ENCODE results near the gene RABAC1.

The RABAC1 gene

GRCh38 chr19:41959056-41960053 is at the start of gene RABAC1:
TSS of gene RABAC1 (minus strand) at chr19:41959321. CDS start at chr19:41959292, 29 bp downstream.
- H3K27me3 ChIP-seq (replicated peaks; ENCODE audit: insufficient read depth, low read length): no peaks in the 10 kb centered on the region
- no peaks in the 10 kb centered on the region for H3K9me2 ChIP-seq (replicated peaks; ENCODE audit: insufficient read depth, low read length)
- peak; percentile 63 for TF ChIP-seq CTCF (IDR thresholded peaks at IDR 0.05; ENCODE audit: low read length)
- no peak for TF ChIP-seq EZH2 (optimal IDR thresholded peaks at IDR 0.05; ENCODE audit: low read depth, low read length)
- peak within 1 kb of the TSS; percentile 96 for H3K4me3 ChIP-seq (ENCODE audit: low read length)
- H3K36me3 ChIP-seq (replicated peaks; ENCODE audit: insufficient read depth, low read length): no peaks in the 10 kb centered on the region
- peak within 1 kb of the TSS; percentile 87 for H3K9ac ChIP-seq (ENCODE audit: low read length)
- H3K79me2 ChIP-seq (ENCODE audit: low read length): no peaks in the 10 kb centered on the region
- peaks cover 12% of the 10 kb centered on the region; the same call in 1 of the 2 replicates for H3F3A ChIP-seq (ENCODE audit: insufficient read depth, low read length)
- peak within 1 kb of the TSS; percentile 99 for H2AFZ ChIP-seq (ENCODE audit: low read length)
- no peaks in the 10 kb centered on the region for H3K9me3 ChIP-seq (replicated peaks; ENCODE audit: insufficient read depth, low read length)
- H3K27ac ChIP-seq (ENCODE audit: low read length): peak within 1 kb of the TSS; percentile 71
- DNase-seq: peak; percentile 91
- H3K4me1 ChIP-seq (ENCODE audit: low read length): peaks cover 12% of the 10 kb centered on the region
- H3K4me2 ChIP-seq (ENCODE audit: low read depth, low read length): peak within 1 kb of the TSS; percentile 96
- H4K20me1 ChIP-seq (ENCODE audit: insufficient read depth, low read length): no peaks in the 10 kb centered on the region

- DNase-seq: no peak
- Histone ChIP-seq H3K27me3 (replicated peaks; ENCODE audit: insufficient read depth, low read length) (peaks cover 67% of the 10 kb centered on the region), H4K20me1 (ENCODE audit: insufficient read depth, low read length) (no peaks in the 10 kb centered on the region), H3K27ac (ENCODE audit: low read length) (no peak overlapping the region), H3K4me3 (ENCODE audit: low read length) (no peak overlapping the region), H3K4me1 (ENCODE audit: low read length) (no peaks in the 10 kb centered on the region), H3K9ac (ENCODE audit: low read length) (no peak overlapping the region), H3K9me2 (replicated peaks; ENCODE audit: insufficient read depth, low read length) (no peaks in the 10 kb centered on the region), H3K4me2 (ENCODE audit: low read depth, low read length) (no peak overlapping the region), H3K79me2 (ENCODE audit: low read length) (no peaks in the 10 kb centered on the region), H3K9me3 (replicated peaks; ENCODE audit: insufficient read depth, low read length) (no peaks in the 10 kb centered on the region), H3K36me3 (replicated peaks; ENCODE audit: insufficient read depth, low read length) (no peaks in the 10 kb centered on the region), H3F3A (ENCODE audit: insufficient read depth, low read length) (no peaks in the 10 kb centered on the region), H2AFZ (ENCODE audit: low read length) (no peak overlapping the region)
- TF ChIP-seq EZH2 (optimal IDR thresholded peaks at IDR 0.05; ENCODE audit: low read depth, low read length) (no peak), EZH2phosphoT487 (IDR thresholded peaks at IDR 0.05; ENCODE audit: low read length) (no peak), CTCF (IDR thresholded peaks at IDR 0.05; ENCODE audit: low read length) (no peak)
Measured at GRCh38 chr19:42006569-42006968, 47.4 kb upstream of the RABAC1 start.

GRCh38 chr19:42005504-42005903 is 46.4 kb upstream of the RABAC1 start:
- DNase-seq: no peak

More at GRCh38 chr19:42005504-42005903, 46.4 kb upstream of the RABAC1 start:
- TF ChIP-seq CTCF (IDR thresholded peaks at IDR 0.05; ENCODE audit: low read length) (no peak), EZH2phosphoT487 (IDR thresholded peaks at IDR 0.05; ENCODE audit: low read length) (no peak), EZH2 (optimal IDR thresholded peaks at IDR 0.05; ENCODE audit: low read depth, low read length) (no peak)
- H3F3A ChIP-seq (ENCODE audit: insufficient read depth, low read length): no peaks in the 10 kb centered on the region
- H4K20me1 ChIP-seq (ENCODE audit: insufficient read depth, low read length): no peaks in the 10 kb centered on the region
- H3K4me3 ChIP-seq (ENCODE audit: low read length): no peak overlapping the region
- peaks cover 78% of the 10 kb centered on the region for H3K27me3 ChIP-seq (replicated peaks; ENCODE audit: insufficient read depth, low read length)
- H3K36me3 ChIP-seq (replicated peaks; ENCODE audit: insufficient read depth, low read length): no peaks in the 10 kb centered on the region
- no peaks in the 10 kb centered on the region for H3K9me3 ChIP-seq (replicated peaks; ENCODE audit: insufficient read depth, low read length)
- H3K4me2 ChIP-seq (ENCODE audit: low read depth, low read length): no peak overlapping the region
- no peak overlapping the region for H2AFZ ChIP-seq (ENCODE audit: low read length)
- H3K9me2 ChIP-seq (replicated peaks; ENCODE audit: insufficient read depth, low read length): no peaks in the 10 kb centered on the region
- no peak overlapping the region for H3K27ac ChIP-seq (ENCODE audit: low read length)
- no peak overlapping the region for H3K9ac ChIP-seq (ENCODE audit: low read length)
- H3K4me1 ChIP-seq (ENCODE audit: low read length): no peaks in the 10 kb centered on the region
- H3K79me2 ChIP-seq (ENCODE audit: low read length): no peaks in the 10 kb centered on the region

Data from MM.1S (cell line).